H1 (cell line): ENCODE data around the gene CRYBG3. TPM values are rescaled to one million over a fixed set of nuclear protein-coding genes. Genes with fewer than 3 reads are reported as not detected.

Experiments
- CTCF ChIA-PET: fragments of 300-600 bp; sonication (Branson Sonifier 250); formaldehyde crosslinking; loops from one replicate; lab custom pipeline; 2021; ENCODE audit not compliant: partially characterized antibody; lab: Charles Lee
- POLR2A ChIA-PET: fragments of 300-600 bp; sonication (Branson Sonifier 250); formaldehyde crosslinking; loops from one replicate; lab custom pipeline; 2021; ENCODE audit warnings: inconsistent platforms; ENCODE audit not compliant: partially characterized antibody; lab: Charles Lee
- DNase-seq, 2 experiments: peaks; one replicate each; pipeline versions ENCODE4 v3.0.0 to v3.0.0-alpha.2; 2010 to 2022; ENCODE audit warnings: low spot score in 2 of 2, low read depth in 1 of 2, mixed read lengths in 1 of 2
- FAIRE-seq: peaks from 2 replicates; lab custom pipeline; 2011; peaks lifted over from hg19 to GRCh38; lab: Jason Lieb, UNC
- H2AFZ ChIP-seq: 2 replicates; pipeline ENCODE4 v1.8.1; 2012; ENCODE audit warnings: low read length, inconsistent platforms
- H2AK5ac ChIP-seq: 2 replicates; pipeline ENCODE4 v1.6.1; 2013; ENCODE audit warnings: low read depth, low read length
- H2BK120ac ChIP-seq: replicated peaks from 2 replicates; pipeline ENCODE3; 2013; ENCODE audit warnings: low read depth, low read length, inconsistent platforms
- H2BK12ac ChIP-seq: 2 replicates; pipeline ENCODE4 v1.6.1; 2013; ENCODE audit warnings: low read depth, low read length
- H2BK15ac ChIP-seq: 2 replicates; pipeline ENCODE4 v1.6.1; 2013; ENCODE audit warnings: low read length
- H2BK20ac ChIP-seq: 2 replicates; pipeline ENCODE4 v1.6.1; 2013; ENCODE audit warnings: low read length
- H2BK5ac ChIP-seq: 2 replicates; pipeline ENCODE4 v1.6.1; 2013; ENCODE audit warnings: low read depth, low read length
- H3K14ac ChIP-seq: 2 replicates; pipeline ENCODE4 v1.6.1; 2013; ENCODE audit warnings: inconsistent platforms; ENCODE audit not compliant: insufficient read length
- H3K18ac ChIP-seq: 2 replicates; pipeline ENCODE4 v1.6.1; 2013; ENCODE audit warnings: low read length; ENCODE audit errors: extremely low read depth
- H3K23ac ChIP-seq: 2 replicates; pipeline ENCODE4 v1.6.1; 2013; ENCODE audit warnings: inconsistent platforms; ENCODE audit not compliant: insufficient read length
- H3K23me2 ChIP-seq: 2 replicates; pipeline ENCODE4 v1.6.1; 2013; ENCODE audit warnings: low read depth, low read length
- H3K27ac ChIP-seq: 2 replicates; pipeline ENCODE4 v1.6.1; 2011; ENCODE audit warnings: low read depth, low read length, inconsistent platforms
- H3K27me3 ChIP-seq, 4 experiments: replicated peaks in 1 of 4; 1 replicate in 1 of 4; 2 replicates in 3 of 4; pipeline versions ENCODE4 v1.6.1 to v1.8.1; 2011 to 2013; ENCODE audit warnings: low read length in 3 of 4, mild to moderate bottlenecking in 3 of 4, inconsistent platforms in 2 of 4, mixed read lengths in 2 of 4, moderate library complexity in 1 of 4; ENCODE audit not compliant: control insufficient read depth in 3 of 4, insufficient read depth in 3 of 4; ENCODE audit errors: extremely low read depth in 1 of 4
- H3K36me3 ChIP-seq, 4 experiments: 2 replicates each; pipeline versions ENCODE4 v1.6.1 to v1.8.1; 2011 to 2013; ENCODE audit warnings: mild to moderate bottlenecking in 4 of 4, low read length in 3 of 4, moderate library complexity in 2 of 4, control low read depth in 1 of 4, inconsistent platforms in 1 of 4; ENCODE audit not compliant: insufficient read depth in 4 of 4, control insufficient read depth in 2 of 4
- H3K4ac ChIP-seq: replicated peaks from 2 replicates; pipeline ENCODE3; 2013; ENCODE audit warnings: low read length, low read depth, mixed read lengths, inconsistent platforms; ENCODE audit not compliant: insufficient read length
- H3K4me1 ChIP-seq, 4 experiments: replicated peaks in 1 of 4; 1 replicate in 1 of 4; 2 replicates in 3 of 4; pipeline versions ENCODE4 v1.6.1 to v1.8.1; 2011 to 2013; ENCODE audit warnings: low read length in 3 of 4, inconsistent platforms in 2 of 4, mixed read lengths in 1 of 4; ENCODE audit not compliant: insufficient read depth in 4 of 4, control insufficient read depth in 3 of 4
- H3K4me2 ChIP-seq, 2 experiments: 2 replicates each; pipeline versions ENCODE4 v1.6.1 to v1.8.1; 2011 to 2013; ENCODE audit warnings: low read depth in 2 of 2, low read length in 2 of 2, control low read depth in 1 of 2, inconsistent platforms in 1 of 2, mild to moderate bottlenecking in 1 of 2; ENCODE audit not compliant: insufficient read depth in 1 of 2
- H3K4me3 ChIP-seq, 4 experiments: fragments of 200-600, 300-600 bp in 1 of 4; sonication (generic), shearing (Covaris generic), sonication (Bioruptor Twin) in 1 of 4; 2 replicates each; pipeline versions ENCODE4 v1.5.1 to v1.8.1; 2011 to 2016; ENCODE audit warnings: low read length in 4 of 4, low read depth in 3 of 4, control low read depth in 2 of 4, inconsistent platforms in 2 of 4, mild to moderate bottlenecking in 2 of 4, mixed read lengths in 1 of 4, moderate library complexity in 1 of 4; ENCODE audit not compliant: insufficient read depth in 2 of 4; ENCODE audit errors: extremely low read depth in 1 of 4
- H3K56ac ChIP-seq: replicated peaks from 2 replicates; pipeline ENCODE3; 2013; ENCODE audit warnings: low read depth, mild to moderate bottlenecking, mixed read lengths, low read length, inconsistent platforms; ENCODE audit not compliant: insufficient read length
- H3K79me1 ChIP-seq: 2 replicates; pipeline ENCODE4 v1.6.1; 2013; ENCODE audit warnings: low read depth, low read length, control low read depth
- H3K79me2 ChIP-seq, 2 experiments: 2 replicates each; pipeline versions ENCODE4 v1.6.1 to v1.8.1; 2012 to 2013; ENCODE audit warnings: low read length in 2 of 2, mild to moderate bottlenecking in 2 of 2, inconsistent platforms in 1 of 2; ENCODE audit not compliant: insufficient read depth in 2 of 2, control insufficient read depth in 1 of 2
- H3K9ac ChIP-seq, 4 experiments: replicated peaks in 1 of 4; 1 replicate in 1 of 4; 2 replicates in 3 of 4; pipeline versions ENCODE4 v1.6.1 to v1.8.1; 2011 to 2013; ENCODE audit warnings: low read depth in 3 of 4, low read length in 3 of 4, control low read depth in 2 of 4, mild to moderate bottlenecking in 2 of 4, moderate library complexity in 2 of 4, inconsistent platforms in 1 of 4; ENCODE audit errors: extremely low read depth in 1 of 4
- H3K9me3 ChIP-seq, 2 experiments: 2 replicates each; pipeline versions ENCODE4 v1.6.1 to v1.8.1; 2012 to 2013; ENCODE audit warnings: mild to moderate bottlenecking in 2 of 2, moderate library complexity in 2 of 2, control low read depth in 1 of 2, inconsistent platforms in 1 of 2, low read depth in 1 of 2, low read length in 1 of 2, mixed read lengths in 1 of 2; ENCODE audit not compliant: insufficient read depth in 2 of 2
- H4K20me1 ChIP-seq, 2 experiments: replicated peaks in 1 of 2; 2 replicates each; pipeline versions ENCODE3 to v1.8.1; 2011 to 2013; ENCODE audit warnings: inconsistent platforms in 2 of 2, low read length in 2 of 2, mild to moderate bottlenecking in 1 of 2; ENCODE audit not compliant: insufficient read depth in 2 of 2, control insufficient read depth in 1 of 2
- H4K5ac ChIP-seq: 2 replicates; pipeline ENCODE4 v1.6.1; 2013; ENCODE audit warnings: low read length, low read depth, mixed read lengths, inconsistent platforms; ENCODE audit not compliant: insufficient read length
- H4K8ac ChIP-seq: 2 replicates; pipeline ENCODE4 v1.8.0; 2013; ENCODE audit warnings: mild to moderate bottlenecking, moderate library complexity, low read length, inconsistent platforms; ENCODE audit not compliant: insufficient read depth; ENCODE audit errors: extremely low read depth
- H4K91ac ChIP-seq: replicated peaks from 2 replicates; pipeline ENCODE3; 2013; ENCODE audit warnings: low read length, mixed read lengths, inconsistent platforms; ENCODE audit not compliant: insufficient read length
- ASH2L ChIP-seq: fragments of 200-600, 300-600 bp; sonication (generic); IDR thresholded peaks from one replicate; pipeline ENCODE4 v1.7.1; 2017; ENCODE audit warnings: low read length
- CBX5 ChIP-seq: fragments of 300-800, 300-1000 bp; sonication (generic); IDR thresholded peaks from 2 replicates; pipeline ENCODE4 v1.7.1; 2016; ENCODE audit warnings: antibody characterized with exemption, low read length, low read depth
- EZH2 ChIP-seq: fragments of 200-600 bp; sonication (generic); IDR thresholded peaks from 2 replicates; pipeline ENCODE4 v1.7.1; 2012; ENCODE audit warnings: low read depth, mild to moderate bottlenecking, moderate library complexity, low read length, inconsistent platforms; ENCODE audit not compliant: severe bottlenecking
- FOSL1 ChIP-seq: IDR thresholded peaks from 2 replicates; pipeline ENCODE4 v1.6.1; 2011; ENCODE audit warnings: mild to moderate bottlenecking, low read depth, low read length, moderate library complexity; ENCODE audit not compliant: insufficient read depth
- HDAC2 ChIP-seq, 2 experiments: fragments of 300-600 bp in 1 of 2; sonication (generic) in 1 of 2; IDR thresholded peaks; 2 replicates each; pipeline ENCODE4 v1.6.1; 2011 to 2012; ENCODE audit warnings: low read depth in 2 of 2, low read length in 2 of 2, mild to moderate bottlenecking in 2 of 2, moderate library complexity in 2 of 2, borderline replicate concordance in 1 of 2, inconsistent platforms in 1 of 2
- MAFK ChIP-seq: IDR thresholded peaks from 2 replicates; pipeline ENCODE4 v1.6.1; 2012; ENCODE audit warnings: low read depth, mild to moderate bottlenecking, improper control_type of control experiment, low read length
- RBBP5 ChIP-seq: IDR thresholded peaks from 2 replicates; pipeline ENCODE4 v1.7.1; 2012; ENCODE audit warnings: low read depth, mild to moderate bottlenecking, inconsistent platforms, low read length, moderate library complexity, borderline replicate concordance
- RXRA ChIP-seq: IDR thresholded peaks from 2 replicates; pipeline ENCODE4 v1.6.1; 2011; ENCODE audit warnings: low read depth, mild to moderate bottlenecking, low read length, moderate library complexity; ENCODE audit not compliant: insufficient read depth
- SRF ChIP-seq: IDR thresholded peaks from 2 replicates; pipeline ENCODE4 v1.6.1; 2011; ENCODE audit warnings: mild to moderate bottlenecking, low read depth, low read length, moderate library complexity
- TEAD4 ChIP-seq: IDR thresholded peaks from 2 replicates; pipeline ENCODE4 v1.6.1; 2012; ENCODE audit warnings: low read depth, low read length, inconsistent platforms, mixed read lengths
- ZNF274 ChIP-seq: IDR thresholded peaks from 2 replicates; pipeline ENCODE4 v1.7.0; 2012; ENCODE audit warnings: low read length, borderline replicate concordance; ENCODE audit errors: extremely low read depth
- WGBS, 2 experiments: shearing (Covaris generic) in 1 of 2; methylation state at CpG; one replicate each; pipeline versions ENCODE4 v1.1.6 to v1.1.7; 2013 to 2015; ENCODE audit warnings: low lambda C conversion rate in 2 of 2, mixed read lengths in 2 of 2, inconsistent platforms in 1 of 2, low coverage in 1 of 2, missing lambda C conversion rate in 1 of 2; ENCODE audit not compliant: insufficient replicate concordance in 2 of 2, insufficient coverage in 1 of 2, insufficient read length in 1 of 2; ENCODE audit errors: extremely low coverage in 1 of 2, missing lambda C conversion rate in 1 of 2; 5-methylcytosine and 5-hydroxymethylcytosine counted together
- polyA plus RNA-seq, 7 experiments: library from polyadenylated mRNA; depleted of rRNA in 3 of 7; stranded (reverse) in 5 of 7; unstranded in 2 of 7; fragments of >200 nt in 5 of 7; fragments of 200-250 nt in 2 of 7; gene quantifications; 1 replicate in 5 of 7; 2 replicates in 1 of 7; 4 replicates in 1 of 7; pipeline versions ENCODE4 v1.2.1 to v1.2.3, GENCODE V29; 2011 to 2013; ENCODE audit warnings: missing spikeins in 2 of 7, mixed read lengths in 2 of 7
- total RNA-seq: library from RNA; stranded (reverse); fragmentation: NEBNext Ultra II Directional; extraction: Animal tissue kit (Norgen Biotek cat#: 25700); gene quantifications from 2 replicates; pipeline ENCODE4 v1.2.1, GENCODE V29; 2021

Gene CRYBG3
- total and polyA plus RNA-seq, 2 of the 8 experiments (the other 6 are each of a cell fraction or from before 2014, with no cell fraction given) = 2.1 to 8.0 TPM

DNA sequence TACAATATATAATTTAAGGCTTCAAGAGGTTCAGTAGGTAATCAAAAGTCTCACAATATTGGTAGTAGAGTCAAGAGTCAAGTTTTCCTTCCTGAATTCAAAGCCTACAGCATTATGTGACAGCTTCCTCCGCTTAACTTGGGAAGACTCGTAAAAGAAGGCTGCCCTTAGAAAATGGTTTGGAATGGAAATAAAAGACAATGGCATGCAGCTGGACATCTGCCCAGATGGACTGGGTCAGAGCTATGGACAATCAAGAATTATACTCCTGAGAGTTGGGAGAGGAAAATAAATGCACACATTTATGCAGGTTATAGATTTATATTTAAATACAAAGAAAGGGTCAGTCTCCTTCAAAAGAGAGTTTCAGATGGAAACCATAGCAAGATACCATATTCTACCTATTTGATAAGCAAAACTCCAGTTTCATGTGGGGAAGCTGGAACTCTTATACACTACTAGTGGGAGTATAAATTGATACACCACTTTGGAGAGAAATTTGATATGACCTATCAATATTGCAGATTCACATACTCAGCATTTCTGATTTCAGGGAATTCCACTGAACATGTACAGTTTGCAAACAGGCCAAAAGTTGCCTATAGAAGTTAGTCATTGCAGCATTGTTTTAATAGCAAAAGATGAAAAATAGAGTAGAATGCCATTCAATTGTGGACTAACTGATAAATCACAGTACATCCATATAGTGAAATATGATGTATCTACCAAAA, 6.1 kb downstream of the CRYBG3 start:
- TF ChIP-seq ZNF274 (no peak), RBBP5 (no peak), HDAC2 (IDR thresholded peaks at IDR 0.05; ENCODE audit: borderline replicate concordance in 1 of 2, low read depth in 2 of 2, low read length in 2 of 2) (no peak), TEAD4 (no peak), EZH2 (no peak), MAFK (no peak), CBX5 (no peak), RXRA (no peak), FOSL1 (no peak), SRF (no peak), ASH2L (no peak)
- TF ChIP-seq, all 59 proteins: peak for 0
- H3K4me1 ChIP-seq = no peaks in the 10 kb centered on the region
- ChIA-PET POLR2A (no interaction called here), CTCF (interaction anchor here (0.7 to 1.3 kb wide), 4 partner anchors 62 to 197 kb away, joined by 3 to 4 read pairs (median 3); no protein-coding TSS in a partner anchor)
- no peak overlapping the region for H4K5ac ChIP-seq
- no peaks in the 10 kb centered on the region for H3K9me3 ChIP-seq
- H2BK20ac ChIP-seq = no peak overlapping the region
- H4K20me1 ChIP-seq = peaks cover 0 to 1% of the 10 kb centered on the region in 2 experiments
- H4K8ac ChIP-seq = no peak overlapping the region
- H3K27ac ChIP-seq = no peak overlapping the region
- FAIRE-seq (no peak), DNase-seq (no peak)
- H2BK12ac ChIP-seq = no peak overlapping the region
- H3K23ac ChIP-seq = no peak overlapping the region
- H3K79me2 ChIP-seq = 0 out of 4 replicates have a peak, but pooled peaks cover 0 to 14% of the 10 kb centered on the region in 2 experiments
- H2BK15ac ChIP-seq = no peak overlapping the region
- H3K56ac ChIP-seq = no peak overlapping the region
- no peaks in the 10 kb centered on the region for H3K79me1 ChIP-seq
- peaks cover 0 to 7% (median 2%) of the 10 kb centered on the region in 4 experiments; a peak in 2 of 7 replicates for H3K27me3 ChIP-seq
- no peak overlapping the region for H2BK120ac ChIP-seq
- no peak overlapping the region for H3K4ac ChIP-seq
- H3K14ac ChIP-seq = no peak overlapping the region
- no peak overlapping the region for H2BK5ac ChIP-seq
- H3K36me3 ChIP-seq = no peaks in the 10 kb centered on the region
- H3K18ac ChIP-seq = no peak overlapping the region
- no peak overlapping the region for H3K4me3 ChIP-seq
- H3K4me2 ChIP-seq = no peak overlapping the region
- no peaks in the 10 kb centered on the region for H3K23me2 ChIP-seq
- 84% methylated on average over 2 of the region's 2 CpGs; no CpG with 5 or more reads in 1 of the 2 experiments for WGBS, 2 experiments
- H3K9ac ChIP-seq = no peak overlapping the region
- no peak overlapping the region for H2AFZ ChIP-seq
- no peak overlapping the region for H2AK5ac ChIP-seq
- H4K91ac ChIP-seq = no peak overlapping the region
